Measurements from ENCODE around the gene RNFT2.

The RNFT2 gene

GRCh38 chr12:116833474-116833873 lies 95.4 kb downstream of the RNFT2 start:
- no peak for TF ChIP-seq CTCF (IDR thresholded peaks at IDR 0.05; ENCODE audit: borderline replicate concordance, control extremely low read depth, extremely low read depth, insufficient read depth, missing control alignments)
- in situ Hi-C loops (cut with MboI; ENCODE audit: low sequenced_read_pairs, unreplicated experiment) = no loop called here
- no peak for DNase-seq (ENCODE audit: low spot score)

GRCh38 chr12:116835484-116835883 lies 97.4 kb downstream of the RNFT2 start:
- in situ Hi-C loops (cut with MboI; ENCODE audit: low sequenced_read_pairs, unreplicated experiment) = no loop called here
- DNase-seq (ENCODE audit: low spot score) = no peak
- no peak for TF ChIP-seq CTCF (IDR thresholded peaks at IDR 0.05; ENCODE audit: borderline replicate concordance, control extremely low read depth, extremely low read depth, insufficient read depth, missing control alignments)

GRCh38 chr12:116837097-116837496 lies 99.0 kb downstream of the RNFT2 start:
- no peak for TF ChIP-seq CTCF (IDR thresholded peaks at IDR 0.05; ENCODE audit: borderline replicate concordance, control extremely low read depth, extremely low read depth, insufficient read depth, missing control alignments)
- in situ Hi-C loops (cut with MboI; ENCODE audit: low sequenced_read_pairs, unreplicated experiment) = no loop called here
- no peak for DNase-seq (ENCODE audit: low spot score)

- in situ Hi-C loops (cut with MboI; ENCODE audit: low sequenced_read_pairs, unreplicated experiment) = no loop called here
- no peak for TF ChIP-seq CTCF (IDR thresholded peaks at IDR 0.05; ENCODE audit: borderline replicate concordance, control extremely low read depth, extremely low read depth, insufficient read depth, missing control alignments)
- DNase-seq (ENCODE audit: low spot score) = no peak
Measured at GRCh38 chr12:116838365-116838764, 100.2 kb downstream of the RNFT2 start.

- DNase-seq (ENCODE audit: low spot score) = no peak
- TF ChIP-seq CTCF (IDR thresholded peaks at IDR 0.05; ENCODE audit: borderline replicate concordance, control extremely low read depth, extremely low read depth, insufficient read depth, missing control alignments) = no peak
- in situ Hi-C loops (cut with MboI; ENCODE audit: low sequenced_read_pairs, unreplicated experiment) = no loop called here
Measured at GRCh38 chr12:116839287-116839830, 101.2 kb downstream of the RNFT2 start.

GRCh38 chr12:116843085-116843484 lies 105.0 kb downstream of the RNFT2 start:
- in situ Hi-C loops (cut with MboI; ENCODE audit: low sequenced_read_pairs, unreplicated experiment) = no loop called here
- DNase-seq (ENCODE audit: low spot score) = no peak
- TF ChIP-seq CTCF (IDR thresholded peaks at IDR 0.05; ENCODE audit: borderline replicate concordance, control extremely low read depth, extremely low read depth, insufficient read depth, missing control alignments) = no peak

- in situ Hi-C loops (cut with MboI; ENCODE audit: low sequenced_read_pairs, unreplicated experiment) = no loop called here
- no peak for DNase-seq (ENCODE audit: low spot score)
- TF ChIP-seq CTCF (IDR thresholded peaks at IDR 0.05; ENCODE audit: borderline replicate concordance, control extremely low read depth, extremely low read depth, insufficient read depth, missing control alignments) = no peak
Measured at GRCh38 chr12:116849216-116849615, 111.1 kb downstream of the RNFT2 start.
